Kidney epithelial cell (primary cell): ENCODE data around the gene MYCBPAP. TPM values are rescaled to one million over a fixed set of nuclear protein-coding genes. Genes with fewer than 3 reads are reported as not detected.
A peak's percentile ranks its signal among the peaks of the same experiment; 100 is the strongest.

Experiments used
- DNase-seq: peaks from one replicate; pipeline ENCODE4 v3.0.0-alpha.2; 2010; ENCODE audit warnings: low read depth
- H3K27me3 ChIP-seq: 2 replicates; pipeline ENCODE4 v1.6.0; 2011; ENCODE audit warnings: low read length; ENCODE audit not compliant: control insufficient read depth, insufficient read depth
- H3K36me3 ChIP-seq: 2 replicates; pipeline ENCODE4 v1.5.1; 2011; ENCODE audit warnings: low read length; ENCODE audit not compliant: control insufficient read depth, insufficient read depth
- H3K4me3 ChIP-seq: 2 replicates; pipeline ENCODE4 v1.5.1; 2011; ENCODE audit warnings: low read depth, mild to moderate bottlenecking, control low read depth, low read length
- CTCF ChIP-seq: IDR thresholded peaks from 2 replicates; pipeline ENCODE4 v1.5.1; 2011; ENCODE audit warnings: mild to moderate bottlenecking, moderate library complexity, low read length, control low read depth, inconsistent platforms; ENCODE audit not compliant: insufficient read depth, poor library complexity, severe bottlenecking
- total RNA-seq: library from RNA; depleted of rRNA; stranded (reverse); fragments of >200 nt; gene quantifications from 2 replicates; pipeline ENCODE4 v1.2.3, GENCODE V29; 2015

Gene MYCBPAP
- total RNA-seq, 1 donor from 2014 or later, result 0.50 TPM

DNA sequence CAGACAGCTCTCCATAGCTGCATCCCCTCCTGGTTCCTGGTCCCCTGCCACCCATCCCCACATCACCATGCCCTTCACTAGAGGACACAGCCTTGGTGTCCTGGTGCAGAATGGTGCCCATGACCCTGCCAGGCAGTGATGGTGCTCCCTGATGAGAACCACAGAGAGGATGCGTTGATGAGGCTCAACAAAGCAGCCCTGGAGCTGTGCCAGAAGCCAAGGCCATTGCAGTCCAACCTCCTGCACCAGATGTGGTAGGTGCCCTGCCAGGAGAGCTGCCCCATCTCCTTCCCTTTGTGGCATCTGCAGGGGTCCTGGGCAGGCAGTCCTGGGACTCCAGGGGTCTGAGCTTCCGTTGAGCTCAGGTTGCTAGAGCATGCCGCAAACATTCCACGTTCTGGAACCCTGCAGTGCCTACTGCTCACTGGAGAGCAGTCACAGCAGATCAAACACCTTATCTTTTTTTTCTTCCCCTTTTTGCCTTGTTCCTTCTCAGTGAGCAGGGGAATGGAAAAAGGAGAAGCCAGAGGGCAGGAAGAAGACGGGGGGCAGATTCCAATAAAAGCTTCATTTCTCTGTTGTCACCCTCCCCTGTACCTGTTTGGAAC is 19.0 kb downstream of the MYCBPAP start:
- TF ChIP-seq CTCF, result no peak
- H3K27me3 ChIP-seq, result peaks cover 10% of the 10 kb centered on the region

DNA sequence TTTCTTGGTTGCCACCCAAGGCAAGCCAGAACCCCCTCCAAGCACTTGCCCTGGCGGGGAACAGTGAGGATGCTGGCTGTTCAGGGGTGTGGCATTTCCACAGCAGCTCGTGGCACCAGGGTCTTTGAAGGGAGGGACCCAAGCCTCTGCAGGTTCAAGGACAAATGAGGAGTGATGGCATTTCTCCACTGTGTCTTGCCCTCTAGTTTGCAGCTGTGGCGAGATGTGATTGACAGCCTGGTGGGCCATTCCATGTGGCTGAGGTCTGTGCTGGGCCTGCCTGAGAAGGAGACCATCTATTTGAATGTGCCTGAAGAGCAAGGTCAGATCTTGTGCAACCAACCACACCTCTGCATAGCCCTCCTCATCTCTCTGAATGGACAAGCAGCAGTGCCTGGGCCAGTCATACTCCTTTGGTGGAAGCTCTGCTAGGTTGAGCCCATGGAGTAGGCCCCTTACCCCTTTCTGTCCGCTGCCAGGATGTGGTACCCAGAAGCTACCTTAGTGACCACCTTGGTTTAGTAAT is 19.8 kb downstream of the MYCBPAP start:
- Histone ChIP-seq H3K36me3 (no peaks in the 10 kb centered on the region), H3K27me3 (peaks cover 17% of the 10 kb centered on the region), H3K4me3 (no peak overlapping the region)
- no peak for DNase-seq
- TF ChIP-seq CTCF, result no peak

More for the DNA sequence above, 19.0 kb downstream of the MYCBPAP start:
- no peak overlapping the region for H3K4me3 ChIP-seq
- no peaks in the 10 kb centered on the region for H3K36me3 ChIP-seq
- DNase-seq, result no peak

- DNase-seq, result no peak
- Histone ChIP-seq H3K4me3 (no peak overlapping the region), H3K27me3 (peaks cover 21% of the 10 kb centered on the region), H3K36me3 (no peaks in the 10 kb centered on the region)
- no peak for TF ChIP-seq CTCF
Measured at GRCh38 chr17:50529849-50530248, 21.6 kb downstream of the MYCBPAP start.

- no peak for TF ChIP-seq CTCF
- peaks cover 21% of the 10 kb centered on the region for H3K27me3 ChIP-seq
- H3K4me3 ChIP-seq, result no peak overlapping the region
- H3K36me3 ChIP-seq, result no peaks in the 10 kb centered on the region
- DNase-seq, result no peak
Measured at GRCh38 chr17:50531428-50532025, 23.3 kb downstream of the MYCBPAP start.

- H3K27me3 ChIP-seq, result peaks cover 18% of the 10 kb centered on the region
- no peak for DNase-seq
- no peak for TF ChIP-seq CTCF
- H3K36me3 ChIP-seq, result no peaks in the 10 kb centered on the region
- peak within 1 kb of the TSS; percentile 11 for H3K4me3 ChIP-seq
Measured at GRCh38 chr17:50532452-50533024, 24.3 kb downstream of the MYCBPAP start, which contains the start of gene EPN3. TSS of gene EPN3 (plus strand) at chr17:50532735. CDS start at chr17:50536557, 3,822 bp downstream.
